Tibial nerve (tissue), 4 donors: ENCODE results near the gene THSD7B.

Experiments used
- EP300 ChIP-seq, 2 donors: sonication (generic); formaldehyde crosslinking; IDR thresholded peaks; one replicate each; pipeline ENCODE4 v1.6.1; 2017; ENCODE audit warnings: antibody characterized with exemption in 2 of 2, mild to moderate bottlenecking in 1 of 2
- POLR2A ChIP-seq, 2 donors: fragments of 450-650 bp; IDR thresholded peaks; one replicate each; pipeline ENCODE4 v1.6.1; 2017; ENCODE audit warnings: antibody characterized with exemption in 2 of 2, mild to moderate bottlenecking in 2 of 2, moderate library complexity in 2 of 2
- TF ChIP-seq, protein P1 (sequence below), 5 experiments: fragments of 200-600 bp in 3 of 5; fragments of 450-650 bp in 2 of 5; sonication (generic) in 3 of 5; IDR thresholded peaks; one replicate each; pipeline ENCODE4 v1.5.1; 2016 to 2019; ENCODE audit warnings: antibody characterized with exemption in 5 of 5, mild to moderate bottlenecking in 3 of 5, moderate library complexity in 2 of 5

DNA sequence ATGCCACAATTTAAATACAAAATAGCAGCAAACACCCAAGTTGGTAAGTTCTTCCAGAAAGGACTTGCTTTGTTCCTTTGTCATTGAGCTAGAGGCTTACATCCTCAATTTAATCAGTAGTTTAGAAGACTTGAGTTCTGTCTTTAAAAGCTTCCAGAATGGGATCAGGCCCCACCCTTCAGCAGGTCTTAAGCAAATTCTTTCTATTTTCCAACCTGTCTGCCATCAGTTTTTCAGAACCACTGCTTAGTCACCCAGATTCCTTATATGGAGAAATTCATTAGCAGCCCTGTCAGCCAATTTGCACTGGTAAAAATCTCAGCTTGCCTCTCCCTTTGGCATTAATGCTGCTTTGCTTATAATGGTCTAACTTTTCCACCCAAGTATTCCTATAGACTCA is 935.3 kb downstream of the THSD7B start:
- TF ChIP-seq, protein P1, sequence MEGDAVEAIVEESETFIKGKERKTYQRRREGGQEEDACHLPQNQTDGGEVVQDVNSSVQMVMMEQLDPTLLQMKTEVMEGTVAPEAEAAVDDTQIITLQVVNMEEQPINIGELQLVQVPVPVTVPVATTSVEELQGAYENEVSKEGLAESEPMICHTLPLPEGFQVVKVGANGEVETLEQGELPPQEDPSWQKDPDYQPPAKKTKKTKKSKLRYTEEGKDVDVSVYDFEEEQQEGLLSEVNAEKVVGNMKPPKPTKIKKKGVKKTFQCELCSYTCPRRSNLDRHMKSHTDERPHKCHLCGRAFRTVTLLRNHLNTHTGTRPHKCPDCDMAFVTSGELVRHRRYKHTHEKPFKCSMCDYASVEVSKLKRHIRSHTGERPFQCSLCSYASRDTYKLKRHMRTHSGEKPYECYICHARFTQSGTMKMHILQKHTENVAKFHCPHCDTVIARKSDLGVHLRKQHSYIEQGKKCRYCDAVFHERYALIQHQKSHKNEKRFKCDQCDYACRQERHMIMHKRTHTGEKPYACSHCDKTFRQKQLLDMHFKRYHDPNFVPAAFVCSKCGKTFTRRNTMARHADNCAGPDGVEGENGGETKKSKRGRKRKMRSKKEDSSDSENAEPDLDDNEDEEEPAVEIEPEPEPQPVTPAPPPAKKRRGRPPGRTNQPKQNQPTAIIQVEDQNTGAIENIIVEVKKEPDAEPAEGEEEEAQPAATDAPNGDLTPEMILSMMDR (IDR thresholded peaks at IDR 0.05) = no peak
- no peak for TF ChIP-seq POLR2A (IDR thresholded peaks at IDR 0.05)
- no peak for TF ChIP-seq EP300 (IDR thresholded peaks at IDR 0.05)
